Tibial artery (tissue), 4 donors: ENCODE measurements around the gene CAPSL.

ENCODE experiments used
- DNase-seq, 2 donors: peaks; one replicate each; pipeline ENCODE4 v3.0.0-alpha.2; 2019
- H3K27ac ChIP-seq, 2 donors: fragments of 200-600 bp; sonication (generic) in 1 of 2; 1 replicate in 1 of 2; 2 replicates in 1 of 2; pipeline ENCODE4 v1.5.1; 2018 to 2019; ENCODE audit warnings: mild to moderate bottlenecking in 1 of 2
- H3K27me3 ChIP-seq, 2 donors: fragments of 200-600 bp; sonication (generic) in 1 of 2; one replicate each; pipeline versions ENCODE4 v1.5.1 to v1.6.0; 2016 to 2019
- H3K36me3 ChIP-seq, 3 donors: fragments of 200-600 bp; sonication (generic) in 2 of 3; one replicate each; pipeline ENCODE4 v1.5.1; 2016 to 2019; ENCODE audit warnings: mild to moderate bottlenecking in 2 of 3
- H3K4me1 ChIP-seq, 4 donors: fragments of 200-600 bp; sonication (generic) in 2 of 4; 1 replicate in 3 of 4; 2 replicates in 1 of 4; pipeline ENCODE4 v1.5.1; 2016 to 2019
- H3K4me3 ChIP-seq, 2 donors: fragments of 200-600 bp; sonication (generic) in 1 of 2; 1 replicate in 1 of 2; 2 replicates in 1 of 2; pipeline ENCODE4 v1.5.1; 2018 to 2019; ENCODE audit warnings: mild to moderate bottlenecking in 2 of 2
- H3K9me3 ChIP-seq, 3 donors: fragments of 200-600 bp; sonication (generic) in 1 of 3; one replicate each; pipeline ENCODE4 v1.5.1; 2016 to 2019
- intact Hi-C: fragments of 100-400 bp; cut with DNase I; formaldehyde crosslinking; loops from one replicate; pipeline ENCODE4 v1.15.0; 2023; ENCODE audit warnings: low total_unique reads
- TF ChIP-seq, protein P1 (sequence below), 2 experiments: fragments of 200-600 bp in 1 of 2; fragments of 450-650 bp in 1 of 2; IDR thresholded peaks; one replicate each; pipeline ENCODE4 v1.5.1; 2017 to 2019; ENCODE audit warnings: antibody characterized with exemption in 2 of 2, mild to moderate bottlenecking in 1 of 2, moderate library complexity in 1 of 2

CAPSL gene

DNA sequence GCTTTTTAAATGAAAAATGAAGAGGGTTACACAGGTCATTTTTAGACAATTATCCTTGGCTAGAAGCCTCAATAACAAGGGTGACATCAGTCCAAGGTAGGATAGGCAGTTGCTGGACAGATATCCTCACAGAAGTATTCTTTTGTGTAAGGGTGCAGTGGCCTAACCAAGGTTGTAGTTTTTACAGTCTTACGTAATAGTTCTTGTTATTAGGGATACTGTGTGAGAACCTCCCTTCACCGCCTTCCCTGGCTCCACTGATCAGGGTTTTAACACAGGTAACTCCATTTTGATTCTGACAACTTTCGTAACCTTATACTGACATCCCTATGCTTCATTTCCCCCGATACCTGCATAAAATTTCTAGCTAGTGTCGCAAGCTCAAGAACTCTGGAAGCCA, 8.7 kb upstream of the CAPSL start:
- intact Hi-C loops: no loop called here
- H3K4me3 ChIP-seq: no peak overlapping the region

DNA sequence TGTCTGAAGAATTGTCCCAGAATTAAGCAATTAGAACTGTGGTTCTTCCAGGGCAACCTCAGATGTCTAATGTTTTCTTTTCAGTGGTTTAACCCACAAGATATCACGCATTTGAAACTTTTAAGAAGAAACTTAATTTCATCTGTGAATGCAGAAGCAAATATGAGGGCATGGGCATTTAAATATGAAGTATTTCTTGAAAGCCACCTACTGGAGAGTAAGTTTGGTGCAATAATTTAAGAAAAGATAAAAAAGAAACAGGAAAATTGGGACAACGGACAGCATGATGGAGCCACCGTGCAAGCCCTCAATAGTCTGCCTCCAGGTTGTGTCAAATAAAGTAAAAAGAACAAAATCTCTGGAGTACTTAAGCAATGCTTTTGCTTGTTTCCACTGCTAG, 1.2 kb upstream of the CAPSL start:
- no peaks in the 10 kb centered on the region for H3K27me3 ChIP-seq
- no peaks in the 10 kb centered on the region for H3K4me1 ChIP-seq
- no peaks in the 10 kb centered on the region for H3K36me3 ChIP-seq
- intact Hi-C loops: no loop called here
- no peak overlapping the region for H3K27ac ChIP-seq
- H3K4me3 ChIP-seq: no peak overlapping the region
- H3K9me3 ChIP-seq: no peaks in the 10 kb centered on the region
- DNase-seq: no peak
- TF ChIP-seq, protein P1, sequence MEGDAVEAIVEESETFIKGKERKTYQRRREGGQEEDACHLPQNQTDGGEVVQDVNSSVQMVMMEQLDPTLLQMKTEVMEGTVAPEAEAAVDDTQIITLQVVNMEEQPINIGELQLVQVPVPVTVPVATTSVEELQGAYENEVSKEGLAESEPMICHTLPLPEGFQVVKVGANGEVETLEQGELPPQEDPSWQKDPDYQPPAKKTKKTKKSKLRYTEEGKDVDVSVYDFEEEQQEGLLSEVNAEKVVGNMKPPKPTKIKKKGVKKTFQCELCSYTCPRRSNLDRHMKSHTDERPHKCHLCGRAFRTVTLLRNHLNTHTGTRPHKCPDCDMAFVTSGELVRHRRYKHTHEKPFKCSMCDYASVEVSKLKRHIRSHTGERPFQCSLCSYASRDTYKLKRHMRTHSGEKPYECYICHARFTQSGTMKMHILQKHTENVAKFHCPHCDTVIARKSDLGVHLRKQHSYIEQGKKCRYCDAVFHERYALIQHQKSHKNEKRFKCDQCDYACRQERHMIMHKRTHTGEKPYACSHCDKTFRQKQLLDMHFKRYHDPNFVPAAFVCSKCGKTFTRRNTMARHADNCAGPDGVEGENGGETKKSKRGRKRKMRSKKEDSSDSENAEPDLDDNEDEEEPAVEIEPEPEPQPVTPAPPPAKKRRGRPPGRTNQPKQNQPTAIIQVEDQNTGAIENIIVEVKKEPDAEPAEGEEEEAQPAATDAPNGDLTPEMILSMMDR (IDR thresholded peaks at IDR 0.05): no peak

More for the DNA sequence above, 8.7 kb upstream of the CAPSL start:
- H3K4me1 ChIP-seq: no peaks in the 10 kb centered on the region
- TF ChIP-seq, protein P1 (IDR thresholded peaks at IDR 0.05): no peak
- H3K27ac ChIP-seq: no peak overlapping the region
- H3K36me3 ChIP-seq: no peaks in the 10 kb centered on the region
- no peaks in the 10 kb centered on the region for H3K9me3 ChIP-seq
- no peaks in the 10 kb centered on the region for H3K27me3 ChIP-seq
- DNase-seq: no peak

DNA sequence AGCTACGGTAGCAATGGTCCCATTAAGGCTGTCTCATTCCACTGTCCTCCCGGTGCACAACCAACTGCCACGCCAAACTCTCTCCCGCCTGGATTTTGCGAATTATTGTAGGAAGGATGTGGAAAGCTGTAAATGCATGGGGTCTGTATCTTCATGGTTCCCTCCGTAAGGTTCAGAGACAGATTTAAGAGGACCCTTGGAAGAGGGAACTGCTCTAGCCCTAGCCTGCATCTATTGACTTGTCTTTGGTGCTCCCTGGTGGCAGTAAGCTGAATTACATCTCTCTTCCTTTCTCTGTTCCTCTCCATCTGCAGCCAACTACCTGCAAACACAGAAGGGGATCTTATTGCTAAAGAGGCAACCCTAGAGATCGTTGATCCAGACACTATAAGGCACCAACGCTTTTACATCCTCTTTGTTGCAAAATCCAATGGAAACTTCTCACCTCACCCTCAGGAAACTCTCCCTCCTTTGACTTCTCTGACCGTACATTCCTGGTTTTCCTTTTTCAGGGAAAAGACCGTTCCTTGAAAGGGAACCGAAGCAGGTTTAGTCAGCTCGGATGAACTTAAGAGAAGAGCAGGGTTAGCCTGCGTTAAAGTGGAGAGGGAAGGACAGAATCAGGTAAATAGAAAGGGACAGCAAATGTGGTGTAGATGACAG, 11.9 kb downstream of the CAPSL start:
- TF ChIP-seq, protein P1 (IDR thresholded peaks at IDR 0.05): peak; percentile 73 to 77
- no peak for DNase-seq
- intact Hi-C loops: loop anchor here (10.0 kb wide), 1 partner anchor 162 kb away; no protein-coding TSS in a partner anchor
- Histone ChIP-seq H3K4me3 (no peak overlapping the region), H3K9me3 (no peaks in the 10 kb centered on the region), H3K27ac (no peak overlapping the region), H3K4me1 (no peaks in the 10 kb centered on the region), H3K36me3 (no peaks in the 10 kb centered on the region), H3K27me3 (peaks cover 0 to 24% of the 10 kb centered on the region in 2 donors)

DNA sequence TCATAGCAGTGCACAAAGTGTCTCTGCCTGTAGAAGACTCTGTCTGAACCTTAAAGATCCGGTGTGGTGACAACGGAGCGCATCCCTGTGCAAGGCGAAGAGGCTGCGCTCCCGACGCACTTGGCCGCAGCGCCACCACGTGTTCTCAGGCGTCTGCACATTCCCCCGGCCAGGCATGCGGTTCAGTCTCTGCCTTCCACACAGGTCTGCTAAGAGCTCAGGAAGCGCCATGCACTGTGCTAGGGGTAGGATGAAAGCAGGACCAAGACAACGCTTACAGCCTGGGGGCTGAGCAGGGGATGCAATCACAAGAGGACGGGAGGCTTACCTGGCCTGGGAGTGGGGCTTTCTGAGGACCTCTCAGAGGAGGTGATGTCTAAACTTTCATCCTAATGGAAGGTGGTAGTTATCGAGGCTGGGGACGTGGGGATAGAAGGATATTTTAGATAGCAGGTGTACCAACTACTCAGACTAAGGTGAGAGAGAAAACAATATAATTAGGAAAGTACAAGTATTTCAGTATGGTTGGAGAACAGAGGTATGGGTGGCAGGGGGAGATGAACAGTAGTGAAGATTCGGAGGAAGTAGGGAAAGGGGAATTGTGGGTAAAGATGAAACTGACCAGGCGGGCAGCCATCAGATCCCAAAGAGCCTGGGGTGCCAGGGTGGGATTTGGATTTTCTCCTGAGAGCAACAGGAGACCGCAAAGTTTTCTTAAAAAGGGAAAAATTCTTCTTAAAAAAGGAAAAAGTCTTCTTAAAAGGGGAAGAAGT, 13.3 kb downstream of the CAPSL start:
- intact Hi-C loops: loop anchor here (10.0 kb wide), 1 partner anchor 160 kb away; no protein-coding TSS in a partner anchor
- Histone ChIP-seq H3K9me3 (no peaks in the 10 kb centered on the region), H3K36me3 (no peaks in the 10 kb centered on the region), H3K4me1 (no peaks in the 10 kb centered on the region), H3K4me3 (no peak overlapping the region), H3K27ac (no peak overlapping the region), H3K27me3 (peaks cover 0 to 24% of the 10 kb centered on the region in 2 donors)
- DNase-seq: no peak
- TF ChIP-seq, protein P1 (IDR thresholded peaks at IDR 0.05): no peak

DNA sequence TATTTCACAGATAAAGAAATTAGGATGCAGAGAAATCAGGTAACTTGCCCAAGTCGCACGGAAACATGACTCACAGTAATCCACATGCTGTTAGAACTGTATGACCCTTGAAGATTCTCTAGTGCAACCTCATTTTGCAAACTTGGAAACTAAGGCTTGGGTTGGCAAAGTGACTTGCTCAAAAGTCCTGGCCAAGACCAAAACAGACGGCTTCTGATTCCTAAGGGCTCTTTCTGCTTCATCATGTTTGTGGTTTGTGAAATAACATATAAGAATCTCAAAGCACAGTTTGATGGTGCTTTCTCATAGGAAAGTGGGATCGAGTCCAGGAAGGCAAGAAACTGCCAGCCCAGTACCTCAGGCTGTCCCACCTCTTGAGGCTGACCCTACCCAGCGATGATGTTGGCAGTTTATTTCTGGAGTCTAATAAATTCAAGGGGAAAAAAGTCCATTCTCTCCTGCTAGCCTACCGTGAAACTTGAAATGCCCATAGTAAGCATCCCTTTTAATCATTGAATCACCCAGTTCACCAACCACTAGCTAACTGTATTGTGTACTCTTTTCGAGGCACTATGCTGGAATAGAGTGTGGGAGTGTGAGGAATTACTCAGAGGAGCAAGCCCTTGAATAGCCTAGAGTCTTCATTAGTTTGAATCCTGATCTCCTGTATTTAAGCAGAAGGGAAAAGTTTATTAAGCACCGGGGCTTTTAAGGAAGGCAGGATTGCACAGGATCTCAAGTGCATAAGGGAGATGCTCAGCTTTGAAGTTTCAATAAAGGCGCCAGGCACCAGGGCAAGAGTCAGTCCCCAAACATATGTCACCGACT, 14.1 kb downstream of the CAPSL start:
- intact Hi-C loops: loop anchor here (10.0 kb wide), 1 partner anchor 160 kb away; no protein-coding TSS in a partner anchor
- no peaks in the 10 kb centered on the region for H3K9me3 ChIP-seq
- H3K4me1 ChIP-seq: no peaks in the 10 kb centered on the region
- H3K36me3 ChIP-seq: no peaks in the 10 kb centered on the region
- TF ChIP-seq, protein P1 (IDR thresholded peaks at IDR 0.05): no peak
- DNase-seq: no peak
- H3K27ac ChIP-seq: no peak overlapping the region
- peaks cover 0 to 24% of the 10 kb centered on the region in 2 donors for H3K27me3 ChIP-seq
- no peak overlapping the region for H3K4me3 ChIP-seq
